Mesothelial cell of epicardium (in vitro differentiated cells): Measurements from ENCODE around the gene RNF150. TPM values are rescaled to one million over a fixed set of nuclear protein-coding genes. Genes with fewer than 3 reads are reported as not detected.

Experiments
- DNase-seq, 2 experiments: peaks; one replicate each; pipeline ENCODE4 v3.0.0; 2021; ENCODE audit warnings: low spot score in 2 of 2; ENCODE audit not compliant: unreplicated experiment in 2 of 2
- H3K27ac Mint-ChIP-seq: 2 replicates; pipeline ENCODE4 v1.8.0; 2021; ENCODE audit warnings: mixed read lengths
- H3K27me3 Mint-ChIP-seq: 2 replicates; pipeline ENCODE4 v1.8.0; 2021; ENCODE audit warnings: low read depth, mixed read lengths
- H3K36me3 Mint-ChIP-seq: 2 replicates; pipeline ENCODE4 v1.8.0; 2021; ENCODE audit warnings: mixed read lengths
- H3K4me1 Mint-ChIP-seq: 2 replicates; pipeline ENCODE4 v1.8.0; 2021; ENCODE audit warnings: mixed read lengths
- H3K4me3 Mint-ChIP-seq: 2 replicates; pipeline ENCODE4 v1.8.0; 2021; ENCODE audit warnings: mild to moderate bottlenecking, moderate library complexity, mixed read lengths
- H3K9me3 Mint-ChIP-seq: 2 replicates; pipeline ENCODE4 v1.8.0; 2021; ENCODE audit warnings: mixed read lengths
- CTCF ChIP-seq: fragments of 200-600 bp; sonication (generic); IDR thresholded peaks from one replicate; pipeline ENCODE4 v1.5.0; 2021; ENCODE audit warnings: antibody characterized with exemption; ENCODE audit not compliant: unreplicated experiment
- total RNA-seq: library from RNA; stranded (reverse); gene quantifications from 3 replicates; pipeline ENCODE4 v1.2.1, GENCODE V29; 2021

The RNF150 gene
- total RNA-seq, 1 donor from 2014 or later: 40.1 TPM

GRCh38 chr4:141011901-141012315, 121.4 kb downstream of the RNF150 start:
- no peak overlapping the region for H3K4me3 Mint-ChIP-seq
- peaks cover 36% of the 10 kb centered on the region for H3K4me1 Mint-ChIP-seq
- no peak for TF ChIP-seq CTCF
- no peaks in the 10 kb centered on the region for H3K27me3 Mint-ChIP-seq
- DNase-seq: no peak
- peaks cover 18% of the 10 kb centered on the region for H3K9me3 Mint-ChIP-seq
- peaks cover 4% of the 10 kb centered on the region for H3K36me3 Mint-ChIP-seq
- H3K27ac Mint-ChIP-seq: peak overlapping the region; percentile 79

DNA sequence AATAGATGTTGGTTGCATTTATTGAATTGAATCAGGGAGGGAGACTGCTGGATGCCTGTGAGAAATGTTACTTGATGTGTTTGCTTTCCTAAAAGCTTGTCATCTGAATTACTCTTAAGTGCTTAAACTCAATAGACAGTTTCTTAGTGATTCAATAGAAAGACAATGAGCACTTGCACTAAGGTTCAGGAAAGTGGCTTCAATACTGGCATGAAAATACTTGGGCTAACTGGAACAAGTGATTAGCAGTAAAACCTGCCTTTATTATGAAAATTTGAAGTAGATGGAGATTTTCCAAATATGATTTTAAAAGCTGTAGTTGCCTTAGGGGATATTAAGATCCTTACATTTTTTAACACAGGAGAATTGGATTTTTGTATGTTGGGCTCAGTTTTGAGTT, 123.3 kb downstream of the RNF150 start:
- peaks cover 38% of the 10 kb centered on the region for H3K4me1 Mint-ChIP-seq
- no peaks in the 10 kb centered on the region for H3K27me3 Mint-ChIP-seq
- H3K4me3 Mint-ChIP-seq: no peak overlapping the region
- H3K27ac Mint-ChIP-seq: no peak overlapping the region
- no peak for DNase-seq
- TF ChIP-seq CTCF: no peak
- H3K36me3 Mint-ChIP-seq: peaks cover 4% of the 10 kb centered on the region
- peaks cover 23% of the 10 kb centered on the region for H3K9me3 Mint-ChIP-seq

GRCh38 chr4:141009129-141009528, 124.1 kb downstream of the RNF150 start:
- no peak overlapping the region for H3K27ac Mint-ChIP-seq
- no peak for TF ChIP-seq CTCF
- no peak overlapping the region for H3K4me3 Mint-ChIP-seq
- no peak for DNase-seq
- peaks cover 32% of the 10 kb centered on the region for H3K4me1 Mint-ChIP-seq
- H3K36me3 Mint-ChIP-seq: peaks cover 4% of the 10 kb centered on the region
- no peaks in the 10 kb centered on the region for H3K27me3 Mint-ChIP-seq
- H3K9me3 Mint-ChIP-seq: peaks cover 26% of the 10 kb centered on the region

GRCh38 chr4:141006242-141006802, 126.9 kb downstream of the RNF150 start:
- H3K4me3 Mint-ChIP-seq: no peak overlapping the region
- H3K36me3 Mint-ChIP-seq: peaks cover 4% of the 10 kb centered on the region
- peaks cover 27% of the 10 kb centered on the region for H3K4me1 Mint-ChIP-seq
- no peaks in the 10 kb centered on the region for H3K27me3 Mint-ChIP-seq
- no peak for TF ChIP-seq CTCF
- peaks cover 26% of the 10 kb centered on the region for H3K9me3 Mint-ChIP-seq
- no peak for DNase-seq
- H3K27ac Mint-ChIP-seq: no peak overlapping the region

DNA sequence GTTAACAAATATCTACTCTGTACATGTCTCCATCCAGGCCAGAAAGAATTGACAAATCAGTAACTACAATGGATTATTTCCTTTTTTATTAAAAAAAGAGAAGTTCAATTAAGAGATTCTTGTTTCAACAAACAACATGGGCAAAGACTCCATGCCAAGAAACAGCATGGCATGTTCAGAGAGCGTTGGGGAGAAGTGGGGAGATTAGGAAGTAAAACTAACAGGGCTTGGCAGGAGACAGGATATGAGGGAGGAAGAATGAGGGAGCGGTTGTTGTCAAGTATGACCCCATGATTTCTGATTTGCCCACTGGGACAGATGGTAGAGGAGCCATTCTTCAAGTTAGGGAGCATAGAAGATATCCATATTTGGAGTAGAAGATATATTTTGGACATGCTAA, 128.4 kb downstream of the RNF150 start:
- Mint-ChIP-seq H3K27me3 (no peaks in the 10 kb centered on the region), H3K36me3 (peaks cover 4% of the 10 kb centered on the region), H3K27ac (no peak overlapping the region), H3K9me3 (peaks cover 25% of the 10 kb centered on the region), H3K4me1 (peaks cover 27% of the 10 kb centered on the region), H3K4me3 (no peak overlapping the region)
- no peak for TF ChIP-seq CTCF
- DNase-seq: no peak

DNA sequence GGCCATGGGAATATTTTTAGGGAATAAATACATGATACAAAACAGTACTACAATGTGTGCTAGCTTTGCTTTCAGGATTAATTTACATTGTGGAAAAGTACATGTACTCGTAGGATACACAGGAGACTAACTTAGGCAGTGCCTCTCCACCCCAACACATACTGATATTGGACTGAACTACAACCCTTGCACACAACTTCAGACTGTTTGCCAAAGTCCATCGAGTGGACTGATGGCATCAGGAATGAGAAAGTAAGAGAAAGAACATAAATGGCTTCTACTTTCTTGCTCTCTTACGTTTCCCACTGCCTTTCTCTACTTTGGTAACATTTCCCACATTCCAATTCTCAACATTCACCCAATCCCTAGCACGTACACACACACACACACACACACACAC, 130.1 kb downstream of the RNF150 start:
- H3K27me3 Mint-ChIP-seq: no peaks in the 10 kb centered on the region
- TF ChIP-seq CTCF: no peak
- no peak overlapping the region for H3K4me3 Mint-ChIP-seq
- peaks cover 12% of the 10 kb centered on the region for H3K9me3 Mint-ChIP-seq
- DNase-seq: no peak
- peaks cover 27% of the 10 kb centered on the region for H3K4me1 Mint-ChIP-seq
- no peaks in the 10 kb centered on the region for H3K36me3 Mint-ChIP-seq
- H3K27ac Mint-ChIP-seq: no peak overlapping the region
